Right lobe of liver (tissue), 6 donors: ENCODE results near the gene COMT. TPM values are rescaled to one million over a fixed set of nuclear protein-coding genes. Genes with fewer than 3 reads are reported as not detected.
"Not testable (repeated sequence)": the region's sequence is repeated elsewhere in the genome, so short reads cannot be mapped to it uniquely, and the experiment has no call there.

ENCODE experiments used
- ATAC-seq, 4 donors: fragments of 200-7000 bp; cut with Tn5 transposase; one replicate each; pipeline ENCODE4 v1.9.1; 2020; ENCODE audit warnings: mild to moderate bottlenecking in 4 of 4, moderate library complexity in 4 of 4
- DNase-seq, 3 donors: peaks; one replicate each; pipeline ENCODE4 v3.0.0-alpha.2; 2020
- H3K27ac ChIP-seq, 3 donors: fragments of 200-600 bp; one replicate each; pipeline ENCODE4 v1.8.0; 2022
- H3K27me3 ChIP-seq, 2 donors: fragments of 200-600 bp; one replicate each; pipeline ENCODE4 v1.8.0; 2022
- H3K36me3 ChIP-seq, 4 donors: fragments of 200-600 bp; sonication (generic) in 1 of 4; one replicate each; pipeline versions ENCODE4 v1.5.1 to v1.8.0; 2017 to 2022; ENCODE audit warnings: control low read depth in 1 of 4
- H3K4me1 ChIP-seq, 4 donors: fragments of 200-600 bp; sonication (generic) in 1 of 4; one replicate each; pipeline versions ENCODE4 v1.5.1 to v1.8.0; 2017 to 2022; ENCODE audit warnings: control low read depth in 1 of 4
- H3K4me3 ChIP-seq, 3 donors: fragments of 200-600 bp; one replicate each; pipeline ENCODE4 v1.8.0; 2022
- H3K9me3 ChIP-seq, 4 donors: fragments of 200-600 bp; sonication (generic) in 1 of 4; one replicate each; pipeline versions ENCODE4 v1.5.1 to v1.8.0; 2017 to 2022; ENCODE audit warnings: control low read depth in 1 of 4
- POLR2A ChIP-seq: fragments of 450-650 bp; IDR thresholded peaks from one replicate; pipeline ENCODE4 v1.6.1; 2017; ENCODE audit warnings: antibody characterized with exemption, mild to moderate bottlenecking
- WGBS: methylation state at CpG from one replicate; pipeline ENCODE4 v1.1.6; 2018; ENCODE audit warnings: low coverage, low lambda C conversion rate; ENCODE audit not compliant: insufficient coverage; ENCODE audit errors: missing lambda C conversion rate; 5-methylcytosine and 5-hydroxymethylcytosine counted together
- intact Hi-C, 2 donors: fragments of 100-400 bp; cut with DNase I; formaldehyde crosslinking; loops; one replicate each; pipeline versions ENCODE4 v1.11.2 to v1.14.1; 2022
- total RNA-seq, 6 experiments: library from RNA; depleted of rRNA in 2 of 6; stranded (reverse); fragments of >200 nt in 2 of 6; fragmentation: NEBNext Ultra II Directional in 3 of 6; extraction: Animal tissue kit (Norgen Biotek cat#: 25700) in 3 of 6; gene quantifications; one replicate each; pipeline versions ENCODE4 v1.1.0 to v1.2.4, GENCODE V29; 2016 to 2023
- TF ChIP-seq, protein P1 (sequence below), 4 donors: fragments of 200-600 bp in 3 of 4; fragments of 450-650 bp in 1 of 4; IDR thresholded peaks; one replicate each; pipeline versions ENCODE4 v1.5.1 to v1.8.0; 2016 to 2022; ENCODE audit warnings: antibody characterized with exemption in 4 of 4, mild to moderate bottlenecking in 2 of 4
- donor health status: DM: no; HTN: yes; CAD: no.
- donor health status: DM: no; HTN: no; CAD: no.
- donor health status: DM: no; HTN: no; CAD: no.
- donor health status: DM: no; HTN: yes; CAD: no.
- donor health status: DM: no; HTN: yes; CAD: no.

The COMT gene
- total RNA-seq, 6 experiments from 2014 or later = 144 to 270 (median 200) TPM

DNA sequence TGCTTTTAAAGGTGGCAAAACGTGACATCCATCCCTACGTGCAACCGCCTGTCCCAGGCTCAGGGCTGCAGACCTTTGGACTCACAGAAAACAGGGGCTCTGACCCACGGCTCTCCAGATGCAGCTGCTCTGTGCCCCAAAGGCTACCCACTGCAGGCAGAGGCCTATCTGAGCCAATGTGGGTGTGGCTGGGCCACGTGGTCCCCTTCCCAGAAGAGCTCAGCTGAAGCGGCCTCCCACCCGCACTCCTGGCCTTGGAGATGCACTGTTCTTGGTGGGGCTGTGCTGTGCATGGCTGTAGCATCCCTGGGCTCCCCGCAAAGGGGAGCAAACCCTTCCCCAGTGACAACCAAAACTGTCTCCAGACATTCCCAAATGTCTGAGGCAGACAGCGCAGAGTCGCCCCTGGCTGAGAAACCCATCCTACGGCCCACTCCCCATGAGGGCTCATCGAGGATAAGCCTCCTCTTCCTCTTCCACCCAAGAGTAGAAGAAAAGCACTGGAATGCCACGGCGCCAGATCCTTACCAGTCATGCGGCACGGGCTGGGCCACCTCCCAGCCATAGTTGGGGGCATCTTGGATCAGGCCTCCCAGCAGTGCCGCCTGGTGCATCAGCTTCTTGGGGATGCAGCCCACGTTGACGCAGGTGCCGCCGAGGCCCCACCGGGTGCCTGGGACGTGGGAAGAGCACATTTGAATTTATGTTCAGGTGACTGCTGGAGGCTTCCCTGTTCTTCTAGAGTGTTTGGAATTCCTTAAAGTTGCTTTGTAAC, 23.1 kb upstream of the COMT start:
- TF ChIP-seq POLR2A = no peak
- TF ChIP-seq, protein P1, sequence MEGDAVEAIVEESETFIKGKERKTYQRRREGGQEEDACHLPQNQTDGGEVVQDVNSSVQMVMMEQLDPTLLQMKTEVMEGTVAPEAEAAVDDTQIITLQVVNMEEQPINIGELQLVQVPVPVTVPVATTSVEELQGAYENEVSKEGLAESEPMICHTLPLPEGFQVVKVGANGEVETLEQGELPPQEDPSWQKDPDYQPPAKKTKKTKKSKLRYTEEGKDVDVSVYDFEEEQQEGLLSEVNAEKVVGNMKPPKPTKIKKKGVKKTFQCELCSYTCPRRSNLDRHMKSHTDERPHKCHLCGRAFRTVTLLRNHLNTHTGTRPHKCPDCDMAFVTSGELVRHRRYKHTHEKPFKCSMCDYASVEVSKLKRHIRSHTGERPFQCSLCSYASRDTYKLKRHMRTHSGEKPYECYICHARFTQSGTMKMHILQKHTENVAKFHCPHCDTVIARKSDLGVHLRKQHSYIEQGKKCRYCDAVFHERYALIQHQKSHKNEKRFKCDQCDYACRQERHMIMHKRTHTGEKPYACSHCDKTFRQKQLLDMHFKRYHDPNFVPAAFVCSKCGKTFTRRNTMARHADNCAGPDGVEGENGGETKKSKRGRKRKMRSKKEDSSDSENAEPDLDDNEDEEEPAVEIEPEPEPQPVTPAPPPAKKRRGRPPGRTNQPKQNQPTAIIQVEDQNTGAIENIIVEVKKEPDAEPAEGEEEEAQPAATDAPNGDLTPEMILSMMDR (IDR thresholded peaks at IDR 0.05) = no peak
- no peak for ATAC-seq
- no peak overlapping the region for H3K4me3 ChIP-seq
- no peaks in the 10 kb centered on the region for H3K27me3 ChIP-seq
- H3K36me3 ChIP-seq = peaks cover 0 to 41% (median 19%) of the 10 kb centered on the region in 4 donors
- intact Hi-C loops = no loop called here
- peaks cover 0 to 3% (median 0%) of the 10 kb centered on the region in 4 donors for H3K4me1 ChIP-seq
- 73% methylated on average over 5 of the region's 23 CpGs for WGBS
- no peak for DNase-seq
- no peaks in the 10 kb centered on the region for H3K9me3 ChIP-seq
- no peak overlapping the region for H3K27ac ChIP-seq

DNA sequence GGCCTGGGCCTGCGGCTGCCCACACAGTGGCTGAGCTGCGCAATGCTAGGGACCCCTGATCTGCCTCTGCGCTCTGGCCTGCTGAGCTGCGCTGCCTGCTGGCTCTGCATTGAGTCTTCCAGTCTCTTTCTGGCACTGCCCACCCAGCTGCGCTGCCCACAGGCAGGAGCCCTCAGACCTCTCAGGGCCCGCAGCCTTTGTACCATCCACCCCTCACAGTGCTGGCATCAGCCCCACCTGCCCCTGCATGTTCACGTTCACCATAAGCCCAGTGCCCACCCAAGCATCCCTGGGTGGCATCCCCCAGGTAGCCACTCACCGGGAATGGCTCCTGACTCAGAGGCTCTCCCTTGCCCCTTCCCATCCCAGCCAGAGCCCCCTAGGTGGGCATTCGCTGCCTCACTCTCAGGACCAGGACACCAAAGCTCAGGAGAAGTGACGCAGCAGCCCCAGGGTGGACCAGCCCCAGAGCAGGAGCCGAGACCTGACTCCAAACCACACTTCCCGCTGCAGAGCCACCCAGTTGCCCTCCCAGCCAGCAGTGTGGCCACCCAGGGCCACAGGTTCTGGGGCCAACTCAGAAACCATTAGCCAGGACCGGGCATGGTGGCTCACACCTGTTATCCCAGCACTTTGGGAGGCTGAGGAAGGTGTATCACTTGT, 21.7 kb upstream of the COMT start:
- peaks cover 0 to 3% (median 0%) of the 10 kb centered on the region in 4 donors for H3K4me1 ChIP-seq
- no peak for DNase-seq
- no peaks in the 10 kb centered on the region for H3K9me3 ChIP-seq
- ATAC-seq = no peak
- peaks cover 0 to 32% (median 15%) of the 10 kb centered on the region in 4 donors for H3K36me3 ChIP-seq
- TF ChIP-seq POLR2A = no peak
- TF ChIP-seq, protein P1 (IDR thresholded peaks at IDR 0.05) = no peak
- no peaks in the 10 kb centered on the region for H3K27me3 ChIP-seq
- WGBS = 95% methylated on average over 4 of the region's 13 CpGs
- H3K4me3 ChIP-seq = no peak overlapping the region
- H3K27ac ChIP-seq = no peak overlapping the region
- intact Hi-C loops = no loop called here

DNA sequence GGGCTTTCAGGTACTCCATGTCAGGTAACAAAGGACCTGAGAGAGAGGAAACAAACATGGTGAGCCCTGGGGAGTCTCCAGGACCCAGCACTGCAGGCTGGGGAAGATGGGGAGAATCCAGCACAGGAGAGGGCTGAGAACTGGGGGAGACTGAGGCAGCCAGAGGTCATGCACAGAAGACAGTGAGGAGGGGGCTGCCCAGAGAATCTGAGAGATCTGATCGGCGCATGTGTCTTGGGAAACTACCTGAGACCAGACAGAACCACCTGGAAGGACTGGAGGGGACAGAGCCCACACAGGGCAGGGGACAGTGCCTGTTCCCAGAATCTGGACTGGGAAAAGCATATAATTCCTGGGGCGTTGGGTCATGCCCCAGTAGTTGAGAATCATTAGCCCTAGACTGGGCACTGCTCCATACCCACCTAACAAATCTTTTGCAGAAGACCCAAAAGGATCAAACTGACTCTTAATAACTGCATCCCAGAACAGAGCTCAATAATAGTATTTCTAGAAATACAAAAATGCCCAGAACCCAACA, 20.0 kb upstream of the COMT start:
- H3K27me3 ChIP-seq = no peaks in the 10 kb centered on the region
- H3K27ac ChIP-seq = no peak overlapping the region
- DNase-seq (no peak), ATAC-seq (peak in 1 of 4 donors; percentile 63)
- no peak overlapping the region for H3K4me3 ChIP-seq
- TF ChIP-seq POLR2A = no peak
- TF ChIP-seq, protein P1 (IDR thresholded peaks at IDR 0.05) = no peak
- no peaks in the 10 kb centered on the region for H3K9me3 ChIP-seq
- WGBS = 17% methylated on average over 1 of the region's 3 CpGs
- H3K36me3 ChIP-seq = peaks cover 0 to 21% (median 10%) of the 10 kb centered on the region in 4 donors
- intact Hi-C loops = no loop called here
- no peaks in the 10 kb centered on the region for H3K4me1 ChIP-seq

DNA sequence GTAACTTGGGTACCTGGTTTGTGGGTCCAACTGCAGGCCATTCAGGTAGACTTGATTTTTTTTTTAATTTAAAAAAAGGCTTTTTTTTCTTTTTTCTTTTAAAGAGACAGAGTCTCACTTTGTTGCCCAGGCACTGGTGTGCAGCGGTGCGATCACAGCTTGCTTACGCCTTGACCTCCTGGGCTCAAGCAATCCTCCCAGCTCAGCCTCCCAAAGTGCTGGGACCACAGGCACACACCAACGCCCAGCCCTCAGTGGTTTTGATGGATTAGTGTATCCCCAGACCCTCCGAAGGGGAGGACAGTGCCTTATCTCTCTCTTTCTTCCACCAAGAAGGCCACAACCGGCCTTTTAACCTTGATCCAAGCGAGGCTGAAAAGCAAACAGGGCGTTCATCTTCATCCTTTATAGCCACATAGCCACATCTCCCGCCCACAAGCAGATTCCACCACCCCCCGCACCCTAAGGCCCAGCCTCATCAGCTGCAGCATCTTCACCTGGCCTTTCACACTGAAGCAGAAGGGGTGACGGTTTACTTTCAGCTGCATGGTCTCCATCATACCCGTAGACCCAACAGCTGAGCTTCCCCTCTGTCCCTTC, 17.6 kb upstream of the COMT start:
- H3K9me3 ChIP-seq = no peaks in the 10 kb centered on the region
- H3K36me3 ChIP-seq = peaks cover 0 to 3% (median 0%) of the 10 kb centered on the region in 4 donors
- intact Hi-C loops = no loop called here
- no peaks in the 10 kb centered on the region for H3K27me3 ChIP-seq
- H3K27ac ChIP-seq = no peak overlapping the region
- DNase-seq (no peak), ATAC-seq (no peak)
- TF ChIP-seq, protein P1 (IDR thresholded peaks at IDR 0.05) = no peak
- TF ChIP-seq POLR2A = no peak
- 91% methylated on average over 11 of the region's 12 CpGs for WGBS
- no peak overlapping the region for H3K4me3 ChIP-seq
- no peaks in the 10 kb centered on the region for H3K4me1 ChIP-seq

DNA sequence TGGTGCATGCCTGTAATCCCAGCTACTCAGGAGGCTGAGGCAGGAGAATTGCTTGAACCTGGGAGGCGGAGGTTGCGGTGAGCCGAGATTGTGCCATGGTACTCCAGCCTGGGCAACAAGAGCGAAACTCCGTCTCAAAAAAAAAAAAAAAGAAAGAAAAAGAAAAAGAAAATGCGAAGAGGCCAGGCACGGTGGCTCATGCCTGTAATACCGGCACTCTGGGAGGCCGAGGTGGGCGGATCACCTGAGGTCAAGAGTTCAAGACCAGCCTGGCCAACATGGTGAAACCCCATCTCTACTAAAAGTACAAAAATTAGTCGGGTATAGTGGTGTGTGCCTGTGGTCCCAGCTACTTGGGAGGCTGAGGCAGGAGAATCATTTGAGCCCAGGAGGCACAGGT, 15.5 kb upstream of the COMT start:
- H3K9me3 ChIP-seq, H3K4me1 ChIP-seq, ATAC-seq, H3K4me3 ChIP-seq, DNase-seq, intact Hi-C loops, H3K27ac ChIP-seq, H3K27me3 ChIP-seq, H3K36me3 ChIP-seq: not testable (repeated sequence)
- WGBS = 86% methylated on average over 7 of the region's 11 CpGs
